Muscle of leg (tissue), 16 donors: ENCODE data around the gene GOLGA8K. TPM values are rescaled to one million over a fixed set of nuclear protein-coding genes. Genes with fewer than 3 reads are reported as not detected.
"Not testable (repeated sequence)": the region's sequence is repeated elsewhere in the genome, so short reads cannot be mapped to it uniquely, and the experiment has no call there.

Experiments
- DNase-seq: peaks from one replicate; pipeline ENCODE4 v3.0.0; 2013
- H3K27ac ChIP-seq: one replicate; pipeline ENCODE4 v1.5.1; 2013; ENCODE audit warnings: mild to moderate bottlenecking, low read length, control low read depth
- H3K27me3 ChIP-seq: one replicate; pipeline ENCODE4 v1.6.1; 2013; ENCODE audit warnings: low read length; ENCODE audit not compliant: control insufficient read depth, insufficient read depth
- H3K36me3 ChIP-seq: one replicate; pipeline ENCODE4 v1.6.1; 2013; ENCODE audit warnings: low read length; ENCODE audit not compliant: control insufficient read depth, insufficient read depth
- H3K4me1 ChIP-seq: one replicate; pipeline ENCODE4 v1.6.1; 2013; ENCODE audit warnings: low read length; ENCODE audit not compliant: control insufficient read depth, insufficient read depth
- H3K4me3 ChIP-seq: one replicate; pipeline ENCODE4 v1.5.1; 2013; ENCODE audit warnings: low read length, control low read depth
- H3K9me3 ChIP-seq: replicated peaks from 2 replicates; pipeline ENCODE4 v1.6.1; 2013; ENCODE audit warnings: low read depth, low read length; ENCODE audit not compliant: control insufficient read depth
- WGBS: methylation state at CpG from one replicate; pipeline ENCODE4 v1.1.5; 2013; ENCODE audit warnings: missing lambda C conversion rate; ENCODE audit not compliant: insufficient coverage; 5-methylcytosine and 5-hydroxymethylcytosine counted together
- long read RNA-seq, 11 donors: transcript quantifications; one replicate each; lab custom pipeline, GENCODE V29; 2026
- polyA plus RNA-seq, 8 donors: library from polyadenylated mRNA; unstranded; fragments of 120-200 nt; gene quantifications; one replicate each; pipeline versions ENCODE4 v1.2.1 to v1.2.3, GENCODE V29; 2013; ENCODE audit warnings: inconsistent platforms in 1 of 8, low replicate concordance in 1 of 8; ENCODE audit not compliant: insufficient read length in 8 of 8, insufficient read depth in 1 of 8
- total RNA-seq: library from RNA; stranded (reverse); fragments of 120-200 nt; gene quantifications from one replicate; pipeline ENCODE4 v1.2.4, GENCODE V29; 2013

The GOLGA8K gene, protein sequence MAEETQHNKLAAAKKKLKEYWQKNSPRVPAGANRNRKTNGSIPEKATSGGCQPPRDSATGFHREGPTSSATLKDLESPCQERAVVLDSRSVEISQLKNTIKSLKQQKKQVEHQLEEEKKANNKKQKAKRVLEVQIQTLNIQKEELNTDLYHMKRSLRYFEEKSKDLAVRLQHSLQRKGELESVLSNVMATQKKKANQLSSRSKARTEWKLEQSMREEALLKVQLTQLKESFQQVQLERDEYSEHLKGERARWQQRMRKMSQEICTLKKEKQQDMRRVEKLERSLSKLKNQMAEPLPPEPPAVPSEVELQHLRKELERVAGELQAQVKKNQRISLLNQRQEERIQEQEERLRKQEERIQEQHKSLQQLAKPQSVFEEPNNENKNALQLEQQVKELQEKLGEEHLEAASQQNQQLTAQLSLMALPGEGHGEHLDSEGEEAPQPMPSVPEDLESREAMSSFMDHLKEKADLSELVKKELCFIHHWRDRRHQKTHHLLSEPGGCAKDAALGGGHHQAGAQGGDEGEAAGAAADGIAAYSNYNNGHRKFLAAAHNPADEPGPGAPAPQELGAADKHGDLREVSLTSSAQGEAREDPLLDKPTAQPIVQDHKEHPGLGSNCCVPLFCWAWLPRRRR
- total RNA-seq (0.75 TPM), polyA plus RNA-seq (1 to 10 TPM in 3 of 8 donors, under 1 TPM in 5; 0.43 to 3.6 (median 0.89) TPM)
- long read RNA-seq, donor 1 = 0 reads
- long read RNA-seq, donor 2 = 0 reads
- long read RNA-seq, donor 3 = 0 reads
- long read RNA-seq, donor 4 = 0 reads
- long read RNA-seq, donor 5 = 0 reads
- long read RNA-seq, donor 6 = 0 reads
- long read RNA-seq, donor 7 = 0 reads
- long read RNA-seq, donor 8 = 0 reads
- long read RNA-seq, donor 9 = 0 reads
- long read RNA-seq, donor 10 = 0 reads
- long read RNA-seq, donor 11 = 0 reads

- not testable (repeated sequence) for H3K27me3 ChIP-seq, H3K27ac ChIP-seq, H3K36me3 ChIP-seq, H3K9me3 ChIP-seq, H3K4me3 ChIP-seq, DNase-seq, H3K4me1 ChIP-seq
- WGBS = no CpG with 5 or more reads among the region's 8 CpGs
These were observed at the start of gene GOLGA8K for GRCh38 chr15:32403192-32403591. GOLGA8K (minus strand) TSS chr15:32403292; CDS start chr15:32403194, 98 bp downstream.

GRCh38 chr15:32440445-32440977 is 37.4 kb upstream of the GOLGA8K start:
- H3K4me3 ChIP-seq = not testable (repeated sequence)

DNA sequence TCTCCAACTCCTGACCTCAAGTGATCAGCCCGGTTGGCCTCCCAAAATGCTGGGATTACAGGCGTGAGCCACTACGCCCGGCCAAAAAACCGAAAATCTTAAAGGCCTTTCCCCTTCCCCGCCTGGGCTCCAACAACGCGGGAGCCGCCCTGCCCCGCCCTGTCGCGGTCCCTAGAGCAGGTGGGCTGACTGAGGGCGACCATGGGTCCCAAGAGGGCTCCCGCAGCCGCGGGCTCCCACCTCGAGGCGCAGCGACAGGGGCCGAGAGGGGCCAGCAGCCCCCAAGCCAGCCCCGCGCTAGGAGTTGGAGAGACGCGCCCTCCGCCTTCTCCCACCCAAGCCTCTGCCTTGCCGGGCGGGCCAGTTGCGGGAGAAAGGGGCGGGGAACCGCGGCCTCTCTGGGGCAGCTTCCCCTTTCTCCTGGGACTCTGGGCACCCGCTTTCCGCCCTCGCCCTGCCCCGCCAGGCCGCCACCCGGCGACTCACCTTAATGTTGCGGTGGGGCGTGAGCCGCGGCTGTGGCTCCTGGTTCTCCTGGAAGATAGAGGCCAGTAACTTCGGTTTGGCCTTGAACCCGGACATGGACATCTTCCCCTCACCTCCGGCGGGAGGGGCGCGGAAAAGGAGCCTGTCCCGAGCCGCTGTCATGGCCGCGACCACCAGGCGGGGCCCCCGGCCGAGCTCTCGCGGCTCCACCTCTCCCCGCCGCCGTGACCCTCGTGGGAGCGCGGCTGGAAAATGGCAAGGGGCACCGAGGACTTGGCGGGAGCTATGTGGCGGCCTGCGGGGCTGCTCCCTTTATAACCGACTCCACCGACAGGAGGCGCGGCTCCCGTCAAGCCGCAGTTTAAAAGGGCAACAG is 31.2 kb upstream of the GOLGA8K start:
- H3K27me3 ChIP-seq, H3K4me1 ChIP-seq, H3K27ac ChIP-seq, DNase-seq, H3K9me3 ChIP-seq, H3K4me3 ChIP-seq, H3K36me3 ChIP-seq: not testable (repeated sequence)
- WGBS = no CpG with 5 or more reads among the region's 73 CpGs

More at GRCh38 chr15:32440445-32440977, 37.4 kb upstream of the GOLGA8K start:
- not testable (repeated sequence) for DNase-seq, H3K27ac ChIP-seq, H3K4me1 ChIP-seq, H3K27me3 ChIP-seq, H3K9me3 ChIP-seq, H3K36me3 ChIP-seq
- no CpG with 5 or more reads among the region's 12 CpGs for WGBS

DNA sequence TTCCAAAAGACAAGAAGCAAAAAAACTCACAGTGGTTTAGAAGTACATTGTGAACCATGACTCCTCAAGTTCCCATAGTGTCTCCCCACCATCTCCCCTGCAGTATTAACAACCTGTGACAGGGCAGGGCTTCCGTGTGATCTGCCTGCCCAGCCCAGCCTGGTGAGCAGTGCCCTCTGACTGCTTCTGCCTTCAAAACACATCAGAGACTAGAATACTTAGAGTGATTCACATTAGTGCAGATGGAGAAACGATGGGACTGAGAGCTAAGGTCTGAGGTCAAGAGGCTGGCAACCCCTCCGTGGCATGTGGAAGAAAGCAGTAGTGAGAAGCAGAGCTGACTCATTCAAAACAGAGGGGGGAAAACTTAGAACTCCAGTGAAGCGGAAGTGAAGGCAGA is 24.5 kb upstream of the GOLGA8K start:
- WGBS = no CpG with 5 or more reads among the region's 4 CpGs
- H3K4me1 ChIP-seq, H3K4me3 ChIP-seq, DNase-seq, H3K27me3 ChIP-seq, H3K27ac ChIP-seq, H3K36me3 ChIP-seq, H3K9me3 ChIP-seq: not testable (repeated sequence)

DNA sequence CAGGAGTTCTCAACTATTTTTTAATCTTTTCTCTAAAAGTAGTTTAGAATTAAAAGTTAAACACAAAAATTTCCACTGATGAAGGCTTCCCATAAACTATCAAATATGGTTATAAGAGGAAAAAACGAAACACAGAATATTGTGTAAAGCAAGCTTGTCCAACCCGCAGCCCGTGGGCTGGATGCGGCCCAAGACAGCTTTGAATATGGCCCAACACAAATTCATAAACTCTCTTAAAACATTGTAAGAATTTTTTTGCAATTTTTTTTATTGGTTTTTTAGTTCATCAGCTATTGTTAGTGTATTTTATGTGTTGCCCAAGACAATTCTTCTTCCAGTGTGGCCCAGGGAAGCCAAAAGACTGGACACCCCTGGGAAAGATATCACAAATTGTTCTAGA is 23.4 kb upstream of the GOLGA8K start:
- not testable (repeated sequence) for H3K27me3 ChIP-seq, H3K4me1 ChIP-seq, H3K36me3 ChIP-seq, H3K9me3 ChIP-seq, H3K27ac ChIP-seq, H3K4me3 ChIP-seq
- peak; percentile 53 for DNase-seq
- WGBS = no CpG with 5 or more reads among the region's 4 CpGs

DNA sequence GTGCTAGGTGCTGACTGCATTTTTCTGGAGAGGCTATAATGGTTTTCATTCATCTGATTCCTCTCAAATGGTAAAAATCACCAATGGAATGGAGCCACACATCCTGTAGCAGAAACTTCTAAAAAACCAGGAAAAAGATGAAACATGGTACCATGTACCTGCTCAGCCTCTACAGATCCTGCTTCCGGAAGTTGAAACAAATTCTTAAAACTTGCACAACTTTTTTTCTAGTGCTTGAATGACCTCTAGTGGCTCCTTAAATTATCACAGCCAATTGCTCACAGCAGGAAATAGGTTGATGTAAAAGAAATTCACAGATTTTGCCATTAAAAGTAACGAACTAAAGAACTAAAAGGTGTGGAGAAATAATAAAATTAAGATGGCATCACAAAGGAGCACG is 4.8 kb upstream of the GOLGA8K start:
- H3K27ac ChIP-seq, DNase-seq, H3K27me3 ChIP-seq, H3K9me3 ChIP-seq, H3K36me3 ChIP-seq, H3K4me1 ChIP-seq, H3K4me3 ChIP-seq: not testable (repeated sequence)
- no CpG with 5 or more reads among the region's 3 CpGs for WGBS

DNA sequence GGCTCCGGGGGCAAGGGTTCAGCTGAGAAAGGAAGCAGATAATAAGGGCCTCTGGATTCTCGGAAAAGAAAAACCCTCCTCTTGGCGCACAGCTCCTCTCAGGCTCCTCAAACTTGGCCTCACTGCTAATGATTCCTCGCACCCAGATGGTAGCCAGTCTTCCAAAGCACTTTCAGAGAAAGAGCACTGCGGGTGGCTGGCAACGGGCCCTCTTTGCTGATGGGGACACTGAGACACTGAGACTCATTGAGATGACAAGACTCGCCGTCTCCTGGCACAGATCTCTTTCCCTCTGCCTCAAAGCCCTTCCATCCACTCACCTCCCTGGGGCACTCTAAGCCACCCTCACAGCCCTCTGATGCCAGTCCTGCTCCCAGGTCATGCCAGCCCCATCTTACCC is 6.6 kb downstream of the GOLGA8K start:
- not testable (repeated sequence) for H3K27me3 ChIP-seq, H3K9me3 ChIP-seq, H3K36me3 ChIP-seq, H3K27ac ChIP-seq, H3K4me1 ChIP-seq, DNase-seq, H3K4me3 ChIP-seq
- no CpG with 5 or more reads among the region's 8 CpGs for WGBS

DNA sequence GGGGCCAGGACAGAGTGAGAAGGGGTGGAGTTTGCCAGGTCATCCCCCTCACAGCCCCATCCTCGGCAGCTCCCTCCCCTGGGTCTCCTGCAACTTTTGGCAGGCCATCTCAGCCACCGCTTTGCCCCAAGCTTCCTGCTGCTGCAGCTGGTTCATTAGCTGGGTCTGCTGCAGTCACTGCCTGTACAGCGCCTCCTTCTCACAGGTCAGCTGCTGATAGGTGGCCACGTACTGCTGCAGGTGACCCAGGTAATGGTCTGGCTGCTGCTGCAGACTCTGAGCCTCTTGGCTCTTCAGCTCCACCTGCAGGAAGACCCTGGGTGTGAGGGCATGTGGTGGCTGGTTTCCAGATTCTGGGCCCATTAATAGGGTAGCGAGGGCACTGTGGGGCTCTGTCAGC is 8.3 kb downstream of the GOLGA8K start:
- not testable (repeated sequence) for H3K9me3 ChIP-seq, H3K4me1 ChIP-seq, H3K27me3 ChIP-seq, H3K4me3 ChIP-seq, H3K36me3 ChIP-seq, H3K27ac ChIP-seq, DNase-seq
- no CpG with 5 or more reads among the region's 5 CpGs for WGBS

- not testable (repeated sequence) for H3K27me3 ChIP-seq, DNase-seq, H3K9me3 ChIP-seq, H3K4me3 ChIP-seq, H3K27ac ChIP-seq, H3K36me3 ChIP-seq, H3K4me1 ChIP-seq
- no CpG with 5 or more reads among the region's 14 CpGs for WGBS
These were observed 14.9 kb downstream of the GOLGA8K start for GRCh38 chr15:32388050-32388648.
